H1 (cell line): ENCODE results near the gene RMDN2. TPM values are rescaled to one million over a fixed set of nuclear protein-coding genes. Genes with fewer than 3 reads are reported as not detected.

Source experiments
- CTCF ChIA-PET: fragments of 300-600 bp; sonication (Branson Sonifier 250); formaldehyde crosslinking; loops from one replicate; lab custom pipeline; 2021; ENCODE audit not compliant: partially characterized antibody; lab: Charles Lee
- POLR2A ChIA-PET: fragments of 300-600 bp; sonication (Branson Sonifier 250); formaldehyde crosslinking; loops from one replicate; lab custom pipeline; 2021; ENCODE audit warnings: inconsistent platforms; ENCODE audit not compliant: partially characterized antibody; lab: Charles Lee
- DNase-seq, 2 experiments: peaks; one replicate each; pipeline versions ENCODE4 v3.0.0 to v3.0.0-alpha.2; 2010 to 2022; ENCODE audit warnings: low spot score in 2 of 2, low read depth in 1 of 2, mixed read lengths in 1 of 2
- FAIRE-seq: peaks from 2 replicates; lab custom pipeline; 2011; peaks lifted over from hg19 to GRCh38; lab: Jason Lieb, UNC
- H2AFZ ChIP-seq: 2 replicates; pipeline ENCODE4 v1.8.1; 2012; ENCODE audit warnings: low read length, inconsistent platforms
- H2AK5ac ChIP-seq: 2 replicates; pipeline ENCODE4 v1.6.1; 2013; ENCODE audit warnings: low read depth, low read length
- H2BK120ac ChIP-seq: replicated peaks from 2 replicates; pipeline ENCODE3; 2013; ENCODE audit warnings: low read depth, low read length, inconsistent platforms
- H2BK12ac ChIP-seq: 2 replicates; pipeline ENCODE4 v1.6.1; 2013; ENCODE audit warnings: low read depth, low read length
- H2BK15ac ChIP-seq: 2 replicates; pipeline ENCODE4 v1.6.1; 2013; ENCODE audit warnings: low read length
- H2BK20ac ChIP-seq: 2 replicates; pipeline ENCODE4 v1.6.1; 2013; ENCODE audit warnings: low read length
- H2BK5ac ChIP-seq: 2 replicates; pipeline ENCODE4 v1.6.1; 2013; ENCODE audit warnings: low read depth, low read length
- H3K14ac ChIP-seq: 2 replicates; pipeline ENCODE4 v1.6.1; 2013; ENCODE audit warnings: inconsistent platforms; ENCODE audit not compliant: insufficient read length
- H3K18ac ChIP-seq: 2 replicates; pipeline ENCODE4 v1.6.1; 2013; ENCODE audit warnings: low read length; ENCODE audit errors: extremely low read depth
- H3K23ac ChIP-seq: 2 replicates; pipeline ENCODE4 v1.6.1; 2013; ENCODE audit warnings: inconsistent platforms; ENCODE audit not compliant: insufficient read length
- H3K23me2 ChIP-seq: 2 replicates; pipeline ENCODE4 v1.6.1; 2013; ENCODE audit warnings: low read depth, low read length
- H3K27ac ChIP-seq: 2 replicates; pipeline ENCODE4 v1.6.1; 2011; ENCODE audit warnings: low read depth, low read length, inconsistent platforms
- H3K27me3 ChIP-seq, 4 experiments: replicated peaks in 1 of 4; 1 replicate in 1 of 4; 2 replicates in 3 of 4; pipeline versions ENCODE4 v1.6.1 to v1.8.1; 2011 to 2013; ENCODE audit warnings: low read length in 3 of 4, mild to moderate bottlenecking in 3 of 4, inconsistent platforms in 2 of 4, mixed read lengths in 2 of 4, moderate library complexity in 1 of 4; ENCODE audit not compliant: control insufficient read depth in 3 of 4, insufficient read depth in 3 of 4; ENCODE audit errors: extremely low read depth in 1 of 4
- H3K36me3 ChIP-seq, 4 experiments: 2 replicates each; pipeline versions ENCODE4 v1.6.1 to v1.8.1; 2011 to 2013; ENCODE audit warnings: mild to moderate bottlenecking in 4 of 4, low read length in 3 of 4, moderate library complexity in 2 of 4, control low read depth in 1 of 4, inconsistent platforms in 1 of 4; ENCODE audit not compliant: insufficient read depth in 4 of 4, control insufficient read depth in 2 of 4
- H3K4ac ChIP-seq: replicated peaks from 2 replicates; pipeline ENCODE3; 2013; ENCODE audit warnings: low read length, low read depth, mixed read lengths, inconsistent platforms; ENCODE audit not compliant: insufficient read length
- H3K4me1 ChIP-seq, 4 experiments: replicated peaks in 1 of 4; 1 replicate in 1 of 4; 2 replicates in 3 of 4; pipeline versions ENCODE4 v1.6.1 to v1.8.1; 2011 to 2013; ENCODE audit warnings: low read length in 3 of 4, inconsistent platforms in 2 of 4, mixed read lengths in 1 of 4; ENCODE audit not compliant: insufficient read depth in 4 of 4, control insufficient read depth in 3 of 4
- H3K4me2 ChIP-seq, 2 experiments: 2 replicates each; pipeline versions ENCODE4 v1.6.1 to v1.8.1; 2011 to 2013; ENCODE audit warnings: low read depth in 2 of 2, low read length in 2 of 2, control low read depth in 1 of 2, inconsistent platforms in 1 of 2, mild to moderate bottlenecking in 1 of 2; ENCODE audit not compliant: insufficient read depth in 1 of 2
- H3K4me3 ChIP-seq, 4 experiments: fragments of 200-600, 300-600 bp in 1 of 4; sonication (generic), shearing (Covaris generic), sonication (Bioruptor Twin) in 1 of 4; 2 replicates each; pipeline versions ENCODE4 v1.5.1 to v1.8.1; 2011 to 2016; ENCODE audit warnings: low read length in 4 of 4, low read depth in 3 of 4, control low read depth in 2 of 4, inconsistent platforms in 2 of 4, mild to moderate bottlenecking in 2 of 4, mixed read lengths in 1 of 4, moderate library complexity in 1 of 4; ENCODE audit not compliant: insufficient read depth in 2 of 4; ENCODE audit errors: extremely low read depth in 1 of 4
- H3K56ac ChIP-seq: replicated peaks from 2 replicates; pipeline ENCODE3; 2013; ENCODE audit warnings: low read depth, mild to moderate bottlenecking, mixed read lengths, low read length, inconsistent platforms; ENCODE audit not compliant: insufficient read length
- H3K79me1 ChIP-seq: 2 replicates; pipeline ENCODE4 v1.6.1; 2013; ENCODE audit warnings: low read depth, low read length, control low read depth
- H3K79me2 ChIP-seq, 2 experiments: 2 replicates each; pipeline versions ENCODE4 v1.6.1 to v1.8.1; 2012 to 2013; ENCODE audit warnings: low read length in 2 of 2, mild to moderate bottlenecking in 2 of 2, inconsistent platforms in 1 of 2; ENCODE audit not compliant: insufficient read depth in 2 of 2, control insufficient read depth in 1 of 2
- H3K9ac ChIP-seq, 4 experiments: replicated peaks in 1 of 4; 1 replicate in 1 of 4; 2 replicates in 3 of 4; pipeline versions ENCODE4 v1.6.1 to v1.8.1; 2011 to 2013; ENCODE audit warnings: low read depth in 3 of 4, low read length in 3 of 4, control low read depth in 2 of 4, mild to moderate bottlenecking in 2 of 4, moderate library complexity in 2 of 4, inconsistent platforms in 1 of 4; ENCODE audit errors: extremely low read depth in 1 of 4
- H3K9me3 ChIP-seq, 2 experiments: 2 replicates each; pipeline versions ENCODE4 v1.6.1 to v1.8.1; 2012 to 2013; ENCODE audit warnings: mild to moderate bottlenecking in 2 of 2, moderate library complexity in 2 of 2, control low read depth in 1 of 2, inconsistent platforms in 1 of 2, low read depth in 1 of 2, low read length in 1 of 2, mixed read lengths in 1 of 2; ENCODE audit not compliant: insufficient read depth in 2 of 2
- H4K20me1 ChIP-seq, 2 experiments: replicated peaks in 1 of 2; 2 replicates each; pipeline versions ENCODE3 to v1.8.1; 2011 to 2013; ENCODE audit warnings: inconsistent platforms in 2 of 2, low read length in 2 of 2, mild to moderate bottlenecking in 1 of 2; ENCODE audit not compliant: insufficient read depth in 2 of 2, control insufficient read depth in 1 of 2
- H4K5ac ChIP-seq: 2 replicates; pipeline ENCODE4 v1.6.1; 2013; ENCODE audit warnings: low read length, low read depth, mixed read lengths, inconsistent platforms; ENCODE audit not compliant: insufficient read length
- H4K8ac ChIP-seq: 2 replicates; pipeline ENCODE4 v1.8.0; 2013; ENCODE audit warnings: mild to moderate bottlenecking, moderate library complexity, low read length, inconsistent platforms; ENCODE audit not compliant: insufficient read depth; ENCODE audit errors: extremely low read depth
- H4K91ac ChIP-seq: replicated peaks from 2 replicates; pipeline ENCODE3; 2013; ENCODE audit warnings: low read length, mixed read lengths, inconsistent platforms; ENCODE audit not compliant: insufficient read length
- POLR2A ChIP-seq, 2 experiments: IDR thresholded peaks; 1 replicate in 1 of 2; 2 replicates in 1 of 2; pipeline ENCODE4 v1.6.1; 2011; ENCODE audit warnings: low read depth in 2 of 2, low read length in 2 of 2, mild to moderate bottlenecking in 2 of 2; ENCODE audit errors: control extremely low read depth in 1 of 2
- WGBS, 2 experiments: shearing (Covaris generic) in 1 of 2; methylation state at CpG; one replicate each; pipeline versions ENCODE4 v1.1.6 to v1.1.7; 2013 to 2015; ENCODE audit warnings: low lambda C conversion rate in 2 of 2, mixed read lengths in 2 of 2, inconsistent platforms in 1 of 2, low coverage in 1 of 2, missing lambda C conversion rate in 1 of 2; ENCODE audit not compliant: insufficient replicate concordance in 2 of 2, insufficient coverage in 1 of 2, insufficient read length in 1 of 2; ENCODE audit errors: extremely low coverage in 1 of 2, missing lambda C conversion rate in 1 of 2; 5-methylcytosine and 5-hydroxymethylcytosine counted together
- polyA plus RNA-seq, 7 experiments: library from polyadenylated mRNA; depleted of rRNA in 3 of 7; stranded (reverse) in 5 of 7; unstranded in 2 of 7; fragments of >200 nt in 5 of 7; fragments of 200-250 nt in 2 of 7; gene quantifications; 1 replicate in 5 of 7; 2 replicates in 1 of 7; 4 replicates in 1 of 7; pipeline versions ENCODE4 v1.2.1 to v1.2.3, GENCODE V29; 2011 to 2013; ENCODE audit warnings: missing spikeins in 2 of 7, mixed read lengths in 2 of 7
- total RNA-seq: library from RNA; stranded (reverse); fragmentation: NEBNext Ultra II Directional; extraction: Animal tissue kit (Norgen Biotek cat#: 25700); gene quantifications from 2 replicates; pipeline ENCODE4 v1.2.1, GENCODE V29; 2021

RMDN2 gene
- total and polyA plus RNA-seq, 2 of the 8 experiments (the other 6 are each of a cell fraction or from before 2014, with no cell fraction given): 0.53 to 3.0 TPM

DNA sequence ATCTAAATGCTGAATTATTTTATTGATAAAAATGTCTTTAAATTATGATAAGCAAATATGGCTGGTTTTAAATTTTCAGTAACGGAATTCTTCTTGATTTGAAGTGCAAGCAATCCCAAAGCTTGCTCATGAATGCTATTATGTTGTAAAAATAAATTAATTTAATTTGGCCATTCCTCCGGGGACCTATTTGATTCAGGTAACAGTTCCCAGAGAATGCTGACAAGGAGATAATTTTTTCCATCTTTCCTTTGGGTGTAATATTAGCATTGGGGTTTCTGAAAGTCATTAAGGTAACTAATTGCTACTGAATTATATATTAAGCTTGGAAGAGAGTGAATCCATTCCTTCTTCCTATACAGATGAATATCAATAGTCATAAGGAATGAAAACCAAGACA, 12.5 kb upstream of the RMDN2 start:
- no peaks in the 10 kb centered on the region for H3K9me3 ChIP-seq
- no peak overlapping the region for H3K14ac ChIP-seq
- no peak overlapping the region for H3K4ac ChIP-seq
- H2AK5ac ChIP-seq: no peak overlapping the region
- no peak overlapping the region for H3K56ac ChIP-seq
- no peak overlapping the region for H3K9ac ChIP-seq
- no peak overlapping the region for H2BK20ac ChIP-seq
- H3K4me1 ChIP-seq: no peaks in the 10 kb centered on the region
- no peaks in the 10 kb centered on the region for H3K27me3 ChIP-seq
- H3K79me2 ChIP-seq: no peaks in the 10 kb centered on the region
- no peak overlapping the region for H2AFZ ChIP-seq
- H3K79me1 ChIP-seq: no peaks in the 10 kb centered on the region
- no peaks in the 10 kb centered on the region for H3K36me3 ChIP-seq
- FAIRE-seq (no peak), DNase-seq (no peak)
- no peak overlapping the region for H4K8ac ChIP-seq
- H3K18ac ChIP-seq: no peak overlapping the region
- H3K4me2 ChIP-seq: no peak overlapping the region
- H4K20me1 ChIP-seq: no peaks in the 10 kb centered on the region
- no peak overlapping the region for H3K27ac ChIP-seq
- H3K4me3 ChIP-seq: no peak overlapping the region
- CTCF ChIA-PET: no interaction called here
- no peak overlapping the region for H2BK120ac ChIP-seq
- H3K23ac ChIP-seq: no peak overlapping the region
- WGBS, 2 experiments: 89% methylated on average over 2 of the region's 2 CpGs; no CpG with 5 or more reads in 1 of the 2 experiments
- no peaks in the 10 kb centered on the region; the same call in 1 of the 2 replicates for H3K23me2 ChIP-seq
- no peak overlapping the region for H2BK15ac ChIP-seq
- H2BK5ac ChIP-seq: no peak overlapping the region
- POLR2A ChIA-PET: no interaction called here
- H4K91ac ChIP-seq: no peak overlapping the region
- H2BK12ac ChIP-seq: no peak overlapping the region
- H4K5ac ChIP-seq: no peak overlapping the region
- no peak for TF ChIP-seq POLR2A (IDR thresholded peaks at IDR 0.05; ENCODE audit: control extremely low read depth in 1 of 2, low read depth in 2 of 2, low read length in 2 of 2)
